ENCODE results near the gene TCAP.

DNA sequence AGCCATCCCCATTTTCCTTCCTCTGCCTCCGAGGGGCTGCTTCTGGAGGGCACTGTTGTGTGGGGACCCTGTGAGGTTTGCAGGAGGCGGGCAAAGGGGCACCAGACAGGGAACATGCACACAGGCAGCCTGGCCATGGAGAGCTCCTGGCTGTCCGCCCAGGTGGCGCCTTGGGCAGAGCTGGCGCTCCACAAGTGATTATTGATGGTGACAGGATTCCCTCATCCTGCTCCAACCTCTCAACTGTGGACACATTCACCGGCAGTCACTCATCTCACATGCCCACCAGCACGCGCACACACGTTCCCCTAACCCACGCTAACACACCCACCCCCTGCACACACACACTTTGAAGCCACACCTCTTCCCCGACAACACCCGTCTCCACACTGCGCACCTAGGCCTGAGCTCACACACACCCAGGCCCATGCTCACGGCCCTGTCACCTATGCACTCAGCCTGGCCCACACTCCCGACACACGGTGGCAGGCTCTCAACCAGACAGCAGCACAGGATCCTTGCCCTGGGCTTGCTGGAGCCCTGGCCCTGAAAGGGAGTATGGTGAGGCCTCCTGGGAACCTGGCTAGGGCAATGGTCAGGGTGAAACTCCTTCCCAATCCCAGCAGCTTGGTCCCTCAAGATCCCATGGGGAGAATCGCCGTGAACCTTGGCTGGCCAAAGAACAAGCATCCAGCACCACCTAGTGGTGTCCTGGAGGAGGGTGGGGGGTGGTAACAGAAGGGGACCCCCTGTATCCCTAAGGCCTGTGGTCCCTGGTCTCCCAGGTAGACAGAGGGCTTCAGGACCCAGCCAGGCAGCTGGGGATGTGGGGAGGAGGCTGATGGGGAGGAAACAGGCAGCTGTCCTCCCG is 6.7 kb downstream of the TCAP start:
- TF ChIP-seq, protein P1, sequence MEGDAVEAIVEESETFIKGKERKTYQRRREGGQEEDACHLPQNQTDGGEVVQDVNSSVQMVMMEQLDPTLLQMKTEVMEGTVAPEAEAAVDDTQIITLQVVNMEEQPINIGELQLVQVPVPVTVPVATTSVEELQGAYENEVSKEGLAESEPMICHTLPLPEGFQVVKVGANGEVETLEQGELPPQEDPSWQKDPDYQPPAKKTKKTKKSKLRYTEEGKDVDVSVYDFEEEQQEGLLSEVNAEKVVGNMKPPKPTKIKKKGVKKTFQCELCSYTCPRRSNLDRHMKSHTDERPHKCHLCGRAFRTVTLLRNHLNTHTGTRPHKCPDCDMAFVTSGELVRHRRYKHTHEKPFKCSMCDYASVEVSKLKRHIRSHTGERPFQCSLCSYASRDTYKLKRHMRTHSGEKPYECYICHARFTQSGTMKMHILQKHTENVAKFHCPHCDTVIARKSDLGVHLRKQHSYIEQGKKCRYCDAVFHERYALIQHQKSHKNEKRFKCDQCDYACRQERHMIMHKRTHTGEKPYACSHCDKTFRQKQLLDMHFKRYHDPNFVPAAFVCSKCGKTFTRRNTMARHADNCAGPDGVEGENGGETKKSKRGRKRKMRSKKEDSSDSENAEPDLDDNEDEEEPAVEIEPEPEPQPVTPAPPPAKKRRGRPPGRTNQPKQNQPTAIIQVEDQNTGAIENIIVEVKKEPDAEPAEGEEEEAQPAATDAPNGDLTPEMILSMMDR (conservative IDR thresholded peaks at IDR 0.05; ENCODE audit: low read length), result peak; percentile 68
- no peak for TF ChIP-seq EZH2phosphoT487 (IDR thresholded peaks at IDR 0.05; ENCODE audit: borderline replicate concordance)

All from Loucy (cell line).